Measurements from ENCODE around the gene ABTB2. TPM values are rescaled to one million over a fixed set of nuclear protein-coding genes. Genes with fewer than 3 reads are reported as not detected.

Gene ABTB2
- total RNA-seq, 2 donors from 2014 or later: 2.1 to 4.3 TPM

DNA sequence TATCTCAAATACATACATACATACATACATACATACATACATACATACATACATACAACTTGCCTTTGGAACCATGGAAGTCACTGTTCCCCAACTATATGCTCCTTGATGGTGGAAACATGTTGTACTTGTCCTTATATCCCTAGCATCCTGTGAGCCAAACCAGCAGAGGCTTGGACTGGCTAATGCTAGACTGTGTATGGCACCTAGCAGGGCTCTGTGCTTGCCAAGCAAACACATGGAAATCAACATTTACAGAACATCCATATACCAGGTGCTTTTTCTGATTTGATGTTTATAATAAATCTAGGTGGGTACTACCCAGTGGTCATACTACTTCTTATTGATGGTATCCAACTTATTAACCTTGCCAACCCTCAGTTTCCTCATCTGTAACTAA lies 86.1 kb downstream of the ABTB2 start:
- Histone ChIP-seq H3K9me3 (no peaks in the 10 kb centered on the region), H3K27me3 (no peaks in the 10 kb centered on the region), H3K4me1 (peaks cover 13% of the 10 kb centered on the region), H3K36me3 (replicated peaks in 1 of 2; ENCODE audit: insufficient read depth in 1 of 2, low read depth in 2 of 2) (no peaks in the 10 kb centered on the region), H3K27ac (no peak overlapping the region), H3K4me3 (no peak overlapping the region)
- intact Hi-C loops (cut with DNase I): no loop called here
- TF ChIP-seq, protein P1, sequence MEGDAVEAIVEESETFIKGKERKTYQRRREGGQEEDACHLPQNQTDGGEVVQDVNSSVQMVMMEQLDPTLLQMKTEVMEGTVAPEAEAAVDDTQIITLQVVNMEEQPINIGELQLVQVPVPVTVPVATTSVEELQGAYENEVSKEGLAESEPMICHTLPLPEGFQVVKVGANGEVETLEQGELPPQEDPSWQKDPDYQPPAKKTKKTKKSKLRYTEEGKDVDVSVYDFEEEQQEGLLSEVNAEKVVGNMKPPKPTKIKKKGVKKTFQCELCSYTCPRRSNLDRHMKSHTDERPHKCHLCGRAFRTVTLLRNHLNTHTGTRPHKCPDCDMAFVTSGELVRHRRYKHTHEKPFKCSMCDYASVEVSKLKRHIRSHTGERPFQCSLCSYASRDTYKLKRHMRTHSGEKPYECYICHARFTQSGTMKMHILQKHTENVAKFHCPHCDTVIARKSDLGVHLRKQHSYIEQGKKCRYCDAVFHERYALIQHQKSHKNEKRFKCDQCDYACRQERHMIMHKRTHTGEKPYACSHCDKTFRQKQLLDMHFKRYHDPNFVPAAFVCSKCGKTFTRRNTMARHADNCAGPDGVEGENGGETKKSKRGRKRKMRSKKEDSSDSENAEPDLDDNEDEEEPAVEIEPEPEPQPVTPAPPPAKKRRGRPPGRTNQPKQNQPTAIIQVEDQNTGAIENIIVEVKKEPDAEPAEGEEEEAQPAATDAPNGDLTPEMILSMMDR (IDR thresholded peaks at IDR 0.05): no peak
- no peak for TF ChIP-seq POLR2A (IDR thresholded peaks at IDR 0.05)
- no peak for DNase-seq
- ATAC-seq: no peak

DNA sequence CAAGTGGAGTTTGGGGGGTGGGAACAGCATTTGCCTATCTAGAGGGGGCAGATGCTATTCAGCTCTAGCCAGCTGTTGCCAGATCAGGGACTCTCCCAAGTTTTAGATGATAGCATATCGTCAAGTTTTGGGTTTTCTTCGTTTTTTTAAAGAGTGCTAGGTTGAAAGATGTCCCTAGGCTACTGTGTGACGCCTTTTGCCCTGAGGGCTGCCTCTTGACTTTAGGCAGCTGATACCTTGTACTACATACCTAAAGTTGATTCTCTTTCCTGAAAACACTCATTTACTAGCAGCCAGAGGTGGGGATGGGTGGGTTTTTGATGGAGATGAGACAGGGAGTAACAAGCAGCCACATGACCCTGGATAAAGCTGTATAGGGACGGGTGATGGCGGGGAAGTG lies 87.1 kb downstream of the ABTB2 start:
- ATAC-seq (no peak), DNase-seq (no peak)
- Histone ChIP-seq H3K27ac (no peak overlapping the region), H3K9me3 (no peaks in the 10 kb centered on the region), H3K4me1 (peaks cover 12% of the 10 kb centered on the region), H3K4me3 (no peak overlapping the region), H3K27me3 (no peaks in the 10 kb centered on the region), H3K36me3 (replicated peaks in 1 of 2; ENCODE audit: insufficient read depth in 1 of 2, low read depth in 2 of 2) (no peaks in the 10 kb centered on the region)
- intact Hi-C loops (cut with DNase I): no loop called here
- TF ChIP-seq, protein P1 (IDR thresholded peaks at IDR 0.05): no peak
- no peak for TF ChIP-seq POLR2A (IDR thresholded peaks at IDR 0.05)
- 86 to 92% methylated on average over 5 of the region's 5 CpGs for WGBS, 2 donors

DNA sequence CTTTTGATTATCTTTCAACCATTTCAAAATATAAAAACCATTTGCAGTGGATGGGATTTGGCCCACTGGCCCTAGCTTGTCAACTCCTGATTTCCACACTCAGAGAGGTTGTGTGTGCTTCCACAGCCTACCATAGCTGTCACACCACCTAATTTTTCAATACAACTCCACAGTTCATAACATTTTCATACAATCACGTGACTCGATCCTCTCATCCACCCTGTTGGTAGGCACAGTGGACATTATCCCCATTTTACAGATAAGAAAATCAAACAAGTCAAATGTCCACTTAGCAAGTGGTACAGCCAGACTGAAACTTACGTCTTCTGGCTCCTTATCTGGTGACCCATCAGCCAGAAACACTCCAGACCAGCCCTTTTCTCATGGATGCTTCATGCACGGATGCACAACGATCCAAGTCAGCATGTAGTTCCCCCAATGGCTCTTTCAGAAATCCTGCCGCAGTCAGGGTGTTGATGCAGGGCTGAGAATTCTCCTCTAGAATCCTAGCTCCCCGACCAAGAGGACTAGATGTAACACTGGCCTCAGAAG lies 88.0 kb downstream of the ABTB2 start:
- no peak for DNase-seq
- intact Hi-C loops (cut with DNase I): no loop called here
- H3K9me3 ChIP-seq: no peaks in the 10 kb centered on the region

DNA sequence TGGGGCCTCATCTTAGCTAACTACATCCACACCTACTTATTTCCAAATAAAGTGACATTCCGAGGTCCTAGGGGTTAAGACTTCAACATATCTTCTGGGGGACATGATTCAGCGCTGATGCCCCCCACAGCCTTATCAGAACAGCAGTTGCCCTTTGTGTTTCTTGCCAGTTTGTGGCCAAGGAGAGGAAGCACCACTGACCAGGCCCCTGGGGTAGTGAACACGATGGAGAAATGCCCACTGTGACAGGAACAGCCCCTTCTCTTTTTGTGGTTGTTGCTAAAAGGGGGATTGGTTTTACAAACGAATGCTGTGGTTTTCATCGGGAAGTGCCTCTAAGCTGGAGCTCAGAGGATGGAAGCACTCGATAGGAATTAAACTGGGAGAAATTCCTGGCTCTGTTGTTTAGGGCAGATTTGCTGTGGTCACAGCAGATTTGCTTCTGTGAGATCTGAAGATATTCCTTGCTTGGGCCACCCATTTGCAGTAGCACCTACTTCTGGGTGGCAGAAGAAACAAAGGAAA lies 88.8 kb downstream of the ABTB2 start:
- intact Hi-C loops (cut with DNase I): no loop called here
- ATAC-seq (no peak), DNase-seq (no peak)
- H3K4me3 ChIP-seq: no peak overlapping the region
- TF ChIP-seq POLR2A (IDR thresholded peaks at IDR 0.05): no peak
- TF ChIP-seq, protein P1 (IDR thresholded peaks at IDR 0.05): no peak
- no peaks in the 10 kb centered on the region for H3K27me3 ChIP-seq
- H3K27ac ChIP-seq: no peak overlapping the region
- 65 to 75% methylated on average over 6 of the region's 6 CpGs for WGBS, 2 donors
- H3K4me1 ChIP-seq: peaks cover 3% of the 10 kb centered on the region
- H3K36me3 ChIP-seq (replicated peaks in 1 of 2; ENCODE audit: insufficient read depth in 1 of 2, low read depth in 2 of 2): no peaks in the 10 kb centered on the region
- H3K9me3 ChIP-seq: no peaks in the 10 kb centered on the region

More for the DNA sequence above, 88.0 kb downstream of the ABTB2 start:
- Histone ChIP-seq H3K27me3 (no peaks in the 10 kb centered on the region), H3K4me1 (peaks cover 5% of the 10 kb centered on the region), H3K4me3 (no peak overlapping the region), H3K36me3 (replicated peaks in 1 of 2; ENCODE audit: insufficient read depth in 1 of 2, low read depth in 2 of 2) (no peaks in the 10 kb centered on the region), H3K27ac (no peak overlapping the region)
- 87 to 90% methylated on average over 7 of the region's 7 CpGs for WGBS, 2 donors
- TF ChIP-seq, protein P1 (IDR thresholded peaks at IDR 0.05): no peak
- TF ChIP-seq POLR2A (IDR thresholded peaks at IDR 0.05): no peak
- no peak for ATAC-seq

DNA sequence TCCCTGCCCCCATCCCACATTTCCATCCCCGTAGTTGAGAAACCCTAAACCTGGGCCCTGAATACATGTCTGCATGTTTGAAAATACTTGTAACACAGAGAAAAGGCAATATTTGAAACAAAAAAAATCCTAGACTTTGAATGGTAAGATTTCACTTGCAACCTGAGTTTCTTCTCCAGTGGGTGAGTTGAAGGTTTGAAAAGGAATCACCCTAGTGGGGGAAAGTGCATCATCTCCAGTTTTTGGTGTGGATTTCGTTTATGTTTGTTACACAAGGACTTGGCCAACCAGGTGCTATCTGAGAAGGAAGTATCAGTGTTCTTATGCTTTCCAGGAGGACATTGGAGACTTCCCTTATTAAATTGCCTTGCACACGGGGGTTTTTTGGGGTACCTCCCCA lies 90.4 kb downstream of the ABTB2 start:
- ATAC-seq: no peak
- Histone ChIP-seq H3K9me3 (no peaks in the 10 kb centered on the region), H3K4me3 (no peak overlapping the region), H3K27me3 (no peaks in the 10 kb centered on the region), H3K36me3 (replicated peaks in 1 of 2; ENCODE audit: insufficient read depth in 1 of 2, low read depth in 2 of 2) (no peaks in the 10 kb centered on the region), H3K27ac (peak overlapping the region in 1 of 4 donors; percentile 13), H3K4me1 (peaks cover 19% of the 10 kb centered on the region)
- intact Hi-C loops (cut with DNase I): no loop called here
- TF ChIP-seq, protein P1 (IDR thresholded peaks at IDR 0.05): no peak
- no peak for TF ChIP-seq POLR2A (IDR thresholded peaks at IDR 0.05)
- WGBS, 2 donors: 57 to 62% methylated on average over 3 of the region's 3 CpGs
- DNase-seq: no peak

Measured in body of pancreas (tissue), 4 donors.